ENCODE results near the gene THSD7A. TPM values are rescaled to one million over a fixed set of nuclear protein-coding genes. Genes with fewer than 3 reads are reported as not detected.

The THSD7A gene
- total and polyA plus RNA-seq, 2 experiments from 2014 or later = 4.0 to 8.3 TPM

DNA sequence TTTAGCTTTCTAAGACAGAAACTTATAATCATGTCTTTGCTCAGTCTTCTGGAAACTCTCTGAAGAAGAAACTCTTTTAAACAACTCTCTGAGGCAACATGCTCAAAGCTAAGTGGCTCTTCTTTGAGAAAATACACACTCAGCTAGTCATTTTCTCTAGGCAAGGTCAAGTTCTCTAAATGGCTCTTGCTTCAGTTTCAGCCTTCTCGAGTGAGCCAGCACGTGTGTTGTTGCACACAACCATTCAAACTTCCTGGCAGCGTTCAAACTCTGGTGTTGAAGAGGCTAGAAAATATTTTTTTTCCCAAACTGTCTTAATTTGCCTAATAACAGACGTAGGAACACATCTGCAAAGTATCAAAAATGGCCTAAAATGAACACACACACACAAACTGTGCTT, 129.1 kb downstream of the THSD7A start:
- Histone ChIP-seq H3K9me2 (replicated peaks; ENCODE audit: insufficient read depth) (no peaks in the 10 kb centered on the region), H3K4me2 (no peak overlapping the region), H3K27ac (no peak overlapping the region), H3K27me3 (no peaks in the 10 kb centered on the region), H3K79me2 (no peaks in the 10 kb centered on the region), H3K9me3 (ENCODE audit: low read depth) (no peaks in the 10 kb centered on the region), H3K4me1 (ENCODE audit: insufficient read depth) (peaks cover 12% of the 10 kb centered on the region), H3K36me3 (replicated peaks; ENCODE audit: insufficient read depth, low read depth) (no peaks in the 10 kb centered on the region), H2AFZ (no peak overlapping the region), H4K20me1 (ENCODE audit: insufficient read depth, poor library complexity, severe bottlenecking) (no peaks in the 10 kb centered on the region), H3K4me3 (no peak overlapping the region)
- DNase-seq (ENCODE audit: low spot score) = no peak
- 81% methylated on average over 4 of the region's 4 CpGs for WGBS (ENCODE audit: low lambda C conversion rate, missing lambda C conversion rate)
- TF ChIP-seq, protein P1, sequence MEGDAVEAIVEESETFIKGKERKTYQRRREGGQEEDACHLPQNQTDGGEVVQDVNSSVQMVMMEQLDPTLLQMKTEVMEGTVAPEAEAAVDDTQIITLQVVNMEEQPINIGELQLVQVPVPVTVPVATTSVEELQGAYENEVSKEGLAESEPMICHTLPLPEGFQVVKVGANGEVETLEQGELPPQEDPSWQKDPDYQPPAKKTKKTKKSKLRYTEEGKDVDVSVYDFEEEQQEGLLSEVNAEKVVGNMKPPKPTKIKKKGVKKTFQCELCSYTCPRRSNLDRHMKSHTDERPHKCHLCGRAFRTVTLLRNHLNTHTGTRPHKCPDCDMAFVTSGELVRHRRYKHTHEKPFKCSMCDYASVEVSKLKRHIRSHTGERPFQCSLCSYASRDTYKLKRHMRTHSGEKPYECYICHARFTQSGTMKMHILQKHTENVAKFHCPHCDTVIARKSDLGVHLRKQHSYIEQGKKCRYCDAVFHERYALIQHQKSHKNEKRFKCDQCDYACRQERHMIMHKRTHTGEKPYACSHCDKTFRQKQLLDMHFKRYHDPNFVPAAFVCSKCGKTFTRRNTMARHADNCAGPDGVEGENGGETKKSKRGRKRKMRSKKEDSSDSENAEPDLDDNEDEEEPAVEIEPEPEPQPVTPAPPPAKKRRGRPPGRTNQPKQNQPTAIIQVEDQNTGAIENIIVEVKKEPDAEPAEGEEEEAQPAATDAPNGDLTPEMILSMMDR (IDR thresholded peaks at IDR 0.05; ENCODE audit: poor library complexity) = no peak
- TF ChIP-seq EZH2 (IDR thresholded peaks at IDR 0.05; ENCODE audit: borderline replicate concordance) (no peak), EZH2phosphoT487 (IDR thresholded peaks at IDR 0.05; ENCODE audit: low read depth, severe bottlenecking, unreplicated experiment) (no peak)

DNA sequence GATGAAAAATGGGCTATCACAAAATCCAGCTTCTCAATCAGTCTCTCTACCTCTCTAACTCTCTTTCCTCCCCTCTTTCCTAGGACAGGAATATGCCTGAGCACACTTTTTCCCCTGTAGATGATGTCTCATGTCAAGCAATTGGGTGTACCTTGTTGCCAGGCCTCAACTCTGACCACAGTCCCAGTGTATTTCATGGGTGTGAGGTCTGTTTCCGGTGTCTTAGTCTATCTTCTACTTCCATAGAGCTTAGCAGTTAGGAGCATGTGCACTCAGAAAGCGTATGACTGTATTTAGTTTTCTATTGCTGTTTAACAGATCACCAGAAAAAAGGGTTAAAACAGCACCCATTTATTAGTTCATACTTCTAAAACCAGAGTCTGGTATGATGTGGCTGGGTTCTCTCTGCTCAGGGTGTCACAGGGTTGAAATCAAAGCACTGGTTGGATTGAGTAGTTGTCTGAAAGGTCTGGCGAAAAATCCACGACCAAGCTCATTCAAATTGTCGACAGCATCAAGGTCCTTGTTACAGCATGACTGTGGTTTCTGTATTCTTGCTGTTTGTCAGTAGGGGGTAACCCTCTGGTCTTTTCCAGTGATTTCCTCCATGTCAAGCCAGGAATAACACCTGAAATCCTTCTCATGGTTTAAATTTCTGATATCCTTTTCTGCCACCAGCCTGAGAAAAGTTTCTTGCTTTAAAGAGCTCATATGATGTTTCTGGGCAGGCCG, 130.0 kb downstream of the THSD7A start:
- H3K79me2 ChIP-seq = no peaks in the 10 kb centered on the region
- TF ChIP-seq EZH2 (IDR thresholded peaks at IDR 0.05; ENCODE audit: borderline replicate concordance) = no peak
- no peak overlapping the region for H3K4me3 ChIP-seq
- no peaks in the 10 kb centered on the region for H3K36me3 ChIP-seq (replicated peaks; ENCODE audit: insufficient read depth, low read depth)
- H4K20me1 ChIP-seq (ENCODE audit: insufficient read depth, poor library complexity, severe bottlenecking) = no peaks in the 10 kb centered on the region
- peaks cover 4% of the 10 kb centered on the region for H3K4me1 ChIP-seq (ENCODE audit: insufficient read depth)
- no peaks in the 10 kb centered on the region for H3K9me2 ChIP-seq (replicated peaks; ENCODE audit: insufficient read depth)
- no peak overlapping the region for H3K4me2 ChIP-seq
- H3K27ac ChIP-seq = no peak overlapping the region
- 85% methylated on average over 6 of the region's 6 CpGs for WGBS (ENCODE audit: low lambda C conversion rate, missing lambda C conversion rate)
- no peaks in the 10 kb centered on the region for H3K9me3 ChIP-seq (ENCODE audit: low read depth)
- H3K27me3 ChIP-seq = no peaks in the 10 kb centered on the region
- DNase-seq (ENCODE audit: low spot score) = no peak
- H2AFZ ChIP-seq = no peak overlapping the region

DNA sequence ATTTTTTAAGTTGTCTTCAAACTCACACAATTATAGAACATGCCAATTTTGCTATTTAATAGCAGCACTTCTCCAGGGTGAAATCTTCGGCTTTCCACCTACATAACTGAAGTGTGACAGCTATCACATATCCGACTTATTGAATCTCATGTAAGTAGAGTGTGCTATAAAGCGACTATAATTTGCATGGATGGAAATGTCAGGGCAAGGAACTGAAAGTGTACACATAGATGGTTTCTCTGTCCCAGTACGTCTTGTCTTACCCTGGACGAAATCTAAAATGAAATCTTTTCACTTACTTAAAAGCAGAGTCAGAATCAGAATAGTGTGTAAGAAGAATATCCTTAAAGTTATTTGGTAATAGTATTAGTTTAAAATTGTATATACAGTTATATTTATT, 132.3 kb downstream of the THSD7A start:
- Histone ChIP-seq H3K79me2 (no peaks in the 10 kb centered on the region), H4K20me1 (ENCODE audit: insufficient read depth, poor library complexity, severe bottlenecking) (no peaks in the 10 kb centered on the region), H3K4me2 (no peak overlapping the region), H3K9me2 (replicated peaks; ENCODE audit: insufficient read depth) (no peaks in the 10 kb centered on the region), H2AFZ (no peak overlapping the region), H3K9me3 (ENCODE audit: low read depth) (no peaks in the 10 kb centered on the region), H3K27ac (no peak overlapping the region), H3K4me3 (no peak overlapping the region), H3K27me3 (no peaks in the 10 kb centered on the region), H3K4me1 (ENCODE audit: insufficient read depth) (no peaks in the 10 kb centered on the region), H3K36me3 (replicated peaks; ENCODE audit: insufficient read depth, low read depth) (no peaks in the 10 kb centered on the region)
- DNase-seq (ENCODE audit: low spot score) = no peak
- TF ChIP-seq EZH2phosphoT487 (IDR thresholded peaks at IDR 0.05; ENCODE audit: low read depth, severe bottlenecking, unreplicated experiment) (no peak), EZH2 (IDR thresholded peaks at IDR 0.05; ENCODE audit: borderline replicate concordance) (no peak)
- TF ChIP-seq, protein P1 (IDR thresholded peaks at IDR 0.05; ENCODE audit: poor library complexity) = no peak
- WGBS (ENCODE audit: low lambda C conversion rate, missing lambda C conversion rate) = 93% methylated on average over 5 of the region's 5 CpGs

DNA sequence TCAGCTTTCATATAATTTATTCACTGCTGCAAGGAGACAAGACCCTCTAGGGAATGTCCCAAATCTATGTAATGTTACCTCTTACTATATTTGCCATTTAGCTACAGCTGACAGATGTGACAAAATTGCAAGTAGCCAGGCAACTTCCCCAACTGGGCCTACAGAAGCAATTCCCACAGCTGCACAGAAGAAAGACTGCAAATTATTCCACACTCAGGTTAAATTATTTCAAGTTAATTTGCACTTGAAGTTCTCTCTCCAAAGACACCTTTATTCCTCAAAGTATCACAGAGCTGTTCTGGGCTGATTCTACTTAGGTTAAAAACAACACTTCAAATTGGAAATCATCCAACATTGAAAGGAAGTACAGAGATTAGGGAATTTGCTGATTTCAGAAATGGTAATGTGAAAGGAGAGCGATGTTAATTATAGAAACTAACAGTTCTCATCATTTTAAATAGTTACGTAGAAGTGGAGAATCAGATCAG, 133.6 kb downstream of the THSD7A start:
- H3K4me3 ChIP-seq = no peak overlapping the region
- H2AFZ ChIP-seq = no peak overlapping the region
- no peaks in the 10 kb centered on the region for H3K9me2 ChIP-seq (replicated peaks; ENCODE audit: insufficient read depth)
- no peaks in the 10 kb centered on the region for H3K4me1 ChIP-seq (ENCODE audit: insufficient read depth)
- no peak overlapping the region for H3K4me2 ChIP-seq
- DNase-seq (ENCODE audit: low spot score) = no peak
- H3K27me3 ChIP-seq = no peaks in the 10 kb centered on the region
- TF ChIP-seq, protein P1 (IDR thresholded peaks at IDR 0.05; ENCODE audit: poor library complexity) = no peak
- TF ChIP-seq EZH2phosphoT487 (IDR thresholded peaks at IDR 0.05; ENCODE audit: low read depth, severe bottlenecking, unreplicated experiment) (no peak), EZH2 (IDR thresholded peaks at IDR 0.05; ENCODE audit: borderline replicate concordance) (no peak)
- 83% methylated on average over 2 of the region's 2 CpGs for WGBS (ENCODE audit: low lambda C conversion rate, missing lambda C conversion rate)
- no peak overlapping the region for H3K27ac ChIP-seq
- no peaks in the 10 kb centered on the region for H3K79me2 ChIP-seq
- no peaks in the 10 kb centered on the region for H4K20me1 ChIP-seq (ENCODE audit: insufficient read depth, poor library complexity, severe bottlenecking)
- H3K9me3 ChIP-seq (ENCODE audit: low read depth) = no peaks in the 10 kb centered on the region
- no peaks in the 10 kb centered on the region for H3K36me3 ChIP-seq (replicated peaks; ENCODE audit: insufficient read depth, low read depth)

Data from hepatocyte (in vitro differentiated cells).